ENCODE results near the gene CKAP5. TPM values are rescaled to one million over a fixed set of nuclear protein-coding genes. Genes with fewer than 3 reads are reported as not detected.

Gene CKAP5
- total and polyA plus RNA-seq, 2 experiments from 2014 or later, result 67.9 to 120 TPM

GRCh38 chr11:46762248-46762647 is 83.8 kb downstream of the CKAP5 start (continued):
- TF ChIP-seq ZNF462 (CRISPR knock-in tag; IDR thresholded peaks at IDR 0.05) (no peak), CREB1 (CRISPR knock-in tag; IDR thresholded peaks at IDR 0.05; ENCODE audit: low read depth) (no peak), JUNB (IDR thresholded peaks at IDR 0.05; ENCODE audit: unreplicated experiment) (no peak), EZH2phosphoT487 (IDR thresholded peaks at IDR 0.05; ENCODE audit: unreplicated experiment) (no peak), POLR2AphosphoS5 (IDR thresholded peaks at IDR 0.05; ENCODE audit: low read depth) (no peak), NANOG (IDR thresholded peaks at IDR 0.05; ENCODE audit: borderline replicate concordance) (no peak)

GRCh38 chr11:46761807-46762206 is 84.3 kb downstream of the CKAP5 start:
- Histone ChIP-seq H3K79me2 (replicated peaks; ENCODE audit: insufficient read depth) (no peaks in the 10 kb centered on the region), H3F3A (replicated peaks; ENCODE audit: low read depth) (no peaks in the 10 kb centered on the region), H2AFZ (no peak overlapping the region), H3K27ac (ENCODE audit: low read depth) (no peak overlapping the region), H3K4me1 (ENCODE audit: insufficient read depth) (peaks cover 9% of the 10 kb centered on the region), H3K4me2 (no peak overlapping the region), H3K4me3 (no peak overlapping the region), H4K20me1 (replicated peaks; ENCODE audit: insufficient read depth) (peaks cover 20% of the 10 kb centered on the region), H3K27me3 (ENCODE audit: insufficient read depth) (no peaks in the 10 kb centered on the region), H3K36me3 (ENCODE audit: insufficient read depth) (peaks cover 83% of the 10 kb centered on the region), H3K9me2 (ENCODE audit: insufficient read depth) (no peaks in the 10 kb centered on the region)
- ATAC-seq (no peak), DNase-seq (ENCODE audit: low spot score) (no peak)
- peaks cover 84% of the 10 kb centered on the region for H3K36me3 Mint-ChIP-seq (ENCODE audit: low read depth)
- peaks cover 17% of the 10 kb centered on the region; the same call in 2 of the 3 replicates for H3K4me1 Mint-ChIP-seq
- H3K27ac Mint-ChIP-seq, result no peak overlapping the region
- H3K4me3 Mint-ChIP-seq, result no peak overlapping the region
- H3K9me3 Mint-ChIP-seq, result no peaks in the 10 kb centered on the region
- H3K27me3 Mint-ChIP-seq (ENCODE audit: insufficient read depth, low read depth, poor library complexity), result no peaks in the 10 kb centered on the region
- TF ChIP-seq, protein P1, sequence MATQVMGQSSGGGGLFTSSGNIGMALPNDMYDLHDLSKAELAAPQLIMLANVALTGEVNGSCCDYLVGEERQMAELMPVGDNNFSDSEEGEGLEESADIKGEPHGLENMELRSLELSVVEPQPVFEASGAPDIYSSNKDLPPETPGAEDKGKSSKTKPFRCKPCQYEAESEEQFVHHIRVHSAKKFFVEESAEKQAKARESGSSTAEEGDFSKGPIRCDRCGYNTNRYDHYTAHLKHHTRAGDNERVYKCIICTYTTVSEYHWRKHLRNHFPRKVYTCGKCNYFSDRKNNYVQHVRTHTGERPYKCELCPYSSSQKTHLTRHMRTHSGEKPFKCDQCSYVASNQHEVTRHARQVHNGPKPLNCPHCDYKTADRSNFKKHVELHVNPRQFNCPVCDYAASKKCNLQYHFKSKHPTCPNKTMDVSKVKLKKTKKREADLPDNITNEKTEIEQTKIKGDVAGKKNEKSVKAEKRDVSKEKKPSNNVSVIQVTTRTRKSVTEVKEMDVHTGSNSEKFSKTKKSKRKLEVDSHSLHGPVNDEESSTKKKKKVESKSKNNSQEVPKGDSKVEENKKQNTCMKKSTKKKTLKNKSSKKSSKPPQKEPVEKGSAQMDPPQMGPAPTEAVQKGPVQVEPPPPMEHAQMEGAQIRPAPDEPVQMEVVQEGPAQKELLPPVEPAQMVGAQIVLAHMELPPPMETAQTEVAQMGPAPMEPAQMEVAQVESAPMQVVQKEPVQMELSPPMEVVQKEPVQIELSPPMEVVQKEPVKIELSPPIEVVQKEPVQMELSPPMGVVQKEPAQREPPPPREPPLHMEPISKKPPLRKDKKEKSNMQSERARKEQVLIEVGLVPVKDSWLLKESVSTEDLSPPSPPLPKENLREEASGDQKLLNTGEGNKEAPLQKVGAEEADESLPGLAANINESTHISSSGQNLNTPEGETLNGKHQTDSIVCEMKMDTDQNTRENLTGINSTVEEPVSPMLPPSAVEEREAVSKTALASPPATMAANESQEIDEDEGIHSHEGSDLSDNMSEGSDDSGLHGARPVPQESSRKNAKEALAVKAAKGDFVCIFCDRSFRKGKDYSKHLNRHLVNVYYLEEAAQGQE (IDR thresholded peaks at IDR 0.05; ENCODE audit: unreplicated experiment), result no peak
- no peak for TF ChIP-seq CREB1 (CRISPR knock-in tag; IDR thresholded peaks at IDR 0.05; ENCODE audit: low read depth)
- no peak for TF ChIP-seq ETS1 (IDR thresholded peaks at IDR 0.05)
- TF ChIP-seq NANOG (IDR thresholded peaks at IDR 0.05; ENCODE audit: borderline replicate concordance), result no peak
- no peak for TF ChIP-seq JUNB (IDR thresholded peaks at IDR 0.05; ENCODE audit: unreplicated experiment)
- no peak for TF ChIP-seq EZH2phosphoT487 (IDR thresholded peaks at IDR 0.05; ENCODE audit: unreplicated experiment)
- TF ChIP-seq, protein P2, sequence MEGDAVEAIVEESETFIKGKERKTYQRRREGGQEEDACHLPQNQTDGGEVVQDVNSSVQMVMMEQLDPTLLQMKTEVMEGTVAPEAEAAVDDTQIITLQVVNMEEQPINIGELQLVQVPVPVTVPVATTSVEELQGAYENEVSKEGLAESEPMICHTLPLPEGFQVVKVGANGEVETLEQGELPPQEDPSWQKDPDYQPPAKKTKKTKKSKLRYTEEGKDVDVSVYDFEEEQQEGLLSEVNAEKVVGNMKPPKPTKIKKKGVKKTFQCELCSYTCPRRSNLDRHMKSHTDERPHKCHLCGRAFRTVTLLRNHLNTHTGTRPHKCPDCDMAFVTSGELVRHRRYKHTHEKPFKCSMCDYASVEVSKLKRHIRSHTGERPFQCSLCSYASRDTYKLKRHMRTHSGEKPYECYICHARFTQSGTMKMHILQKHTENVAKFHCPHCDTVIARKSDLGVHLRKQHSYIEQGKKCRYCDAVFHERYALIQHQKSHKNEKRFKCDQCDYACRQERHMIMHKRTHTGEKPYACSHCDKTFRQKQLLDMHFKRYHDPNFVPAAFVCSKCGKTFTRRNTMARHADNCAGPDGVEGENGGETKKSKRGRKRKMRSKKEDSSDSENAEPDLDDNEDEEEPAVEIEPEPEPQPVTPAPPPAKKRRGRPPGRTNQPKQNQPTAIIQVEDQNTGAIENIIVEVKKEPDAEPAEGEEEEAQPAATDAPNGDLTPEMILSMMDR (conservative IDR thresholded peaks at IDR 0.05; ENCODE audit: low read depth in 2 of 2), result no peak
- no peak for TF ChIP-seq EZH2 (IDR thresholded peaks at IDR 0.05; ENCODE audit: low read depth, unreplicated experiment)
- TF ChIP-seq ZNF331 (CRISPR knock-in tag; IDR thresholded peaks at IDR 0.05; ENCODE audit: low read depth), result no peak
- no peak for TF ChIP-seq ZNF114 (CRISPR knock-in tag; IDR thresholded peaks at IDR 0.05)
- no peak for TF ChIP-seq STAT1 (IDR thresholded peaks at IDR 0.05; ENCODE audit: unreplicated experiment)

Data from GM23338 (cell line).